Measurements from ENCODE around the gene MBNL1. TPM values are rescaled to one million over a fixed set of nuclear protein-coding genes. Genes with fewer than 3 reads are reported as not detected.

Gene MBNL1
- total RNA-seq, 1 experiment from 2014 or later = 68.6 TPM

- Mint-ChIP-seq H3K4me1 (ENCODE audit: low read depth, unreplicated experiment) (peaks cover 5% of the 10 kb centered on the region), H3K27ac (ENCODE audit: unreplicated experiment) (no peak overlapping the region), H3K36me3 (ENCODE audit: insufficient read depth, unreplicated experiment) (peaks cover 29% of the 10 kb centered on the region), H3K9me3 (ENCODE audit: unreplicated experiment) (peaks cover 10% of the 10 kb centered on the region), H3K4me3 (ENCODE audit: unreplicated experiment) (no peak overlapping the region), H3K27me3 (ENCODE audit: insufficient read depth, unreplicated experiment) (no peaks in the 10 kb centered on the region)
- BruUV-seq (replicated peaks) = no TSS peak
- Histone ChIP-seq H3K4me1 (peaks cover 11% of the 10 kb centered on the region), H3K27me3 (replicated peaks; ENCODE audit: control insufficient read depth, insufficient read depth, low read length) (no peaks in the 10 kb centered on the region), H3K9me3 (no peaks in the 10 kb centered on the region), H3K36me3 (ENCODE audit: control insufficient read depth, insufficient read depth, low read length) (no peaks in the 10 kb centered on the region), H3K4me3 (ENCODE audit: low read depth, low read length) (no peak overlapping the region)
- POLR2A ChIA-PET = no interaction called here
- CTCF ChIA-PET = interaction anchor here (0.6 kb wide), 1 partner anchor 130 kb away, joined by 6 read pairs; no protein-coding TSS in a partner anchor
- intact Hi-C loops (cut with micrococcal nuclease; ENCODE audit: unreplicated experiment) = no loop called here
- DNase-seq = no peak
- TF ChIP-seq, protein P1, sequence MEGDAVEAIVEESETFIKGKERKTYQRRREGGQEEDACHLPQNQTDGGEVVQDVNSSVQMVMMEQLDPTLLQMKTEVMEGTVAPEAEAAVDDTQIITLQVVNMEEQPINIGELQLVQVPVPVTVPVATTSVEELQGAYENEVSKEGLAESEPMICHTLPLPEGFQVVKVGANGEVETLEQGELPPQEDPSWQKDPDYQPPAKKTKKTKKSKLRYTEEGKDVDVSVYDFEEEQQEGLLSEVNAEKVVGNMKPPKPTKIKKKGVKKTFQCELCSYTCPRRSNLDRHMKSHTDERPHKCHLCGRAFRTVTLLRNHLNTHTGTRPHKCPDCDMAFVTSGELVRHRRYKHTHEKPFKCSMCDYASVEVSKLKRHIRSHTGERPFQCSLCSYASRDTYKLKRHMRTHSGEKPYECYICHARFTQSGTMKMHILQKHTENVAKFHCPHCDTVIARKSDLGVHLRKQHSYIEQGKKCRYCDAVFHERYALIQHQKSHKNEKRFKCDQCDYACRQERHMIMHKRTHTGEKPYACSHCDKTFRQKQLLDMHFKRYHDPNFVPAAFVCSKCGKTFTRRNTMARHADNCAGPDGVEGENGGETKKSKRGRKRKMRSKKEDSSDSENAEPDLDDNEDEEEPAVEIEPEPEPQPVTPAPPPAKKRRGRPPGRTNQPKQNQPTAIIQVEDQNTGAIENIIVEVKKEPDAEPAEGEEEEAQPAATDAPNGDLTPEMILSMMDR (IDR thresholded peaks at IDR 0.05; ENCODE audit: insufficient read depth in 1 of 2, low read depth in 1 of 2, low read length in 1 of 2, severe bottlenecking in 1 of 2, unreplicated experiment in 1 of 2) = no peak
These were observed 55.1 kb downstream of the MBNL1 start for GRCh38 chr3:152323834-152324233.

GRCh38 chr3:152325136-152325535 lies 56.4 kb downstream of the MBNL1 start:
- no peaks in the 10 kb centered on the region for H3K27me3 ChIP-seq (replicated peaks; ENCODE audit: control insufficient read depth, insufficient read depth, low read length)
- no peaks in the 10 kb centered on the region for H3K9me3 ChIP-seq
- H3K27ac Mint-ChIP-seq (ENCODE audit: unreplicated experiment) = no peak overlapping the region
- BruUV-seq (replicated peaks) = no TSS peak
- ChIA-PET POLR2A (no interaction called here), CTCF (no interaction called here)
- peaks cover 10% of the 10 kb centered on the region for H3K9me3 Mint-ChIP-seq (ENCODE audit: unreplicated experiment)
- intact Hi-C loops (cut with micrococcal nuclease; ENCODE audit: unreplicated experiment) = loop anchor here (5.0 kb wide), 1 partner anchor 58 kb away; the partner anchor contains the start of gene MBNL1
- no peaks in the 10 kb centered on the region for H3K27me3 Mint-ChIP-seq (ENCODE audit: insufficient read depth, unreplicated experiment)
- peaks cover 17% of the 10 kb centered on the region for H3K4me1 ChIP-seq
- H3K4me3 Mint-ChIP-seq (ENCODE audit: unreplicated experiment) = no peak overlapping the region
- TF ChIP-seq, protein P1 (IDR thresholded peaks at IDR 0.05; ENCODE audit: insufficient read depth in 1 of 2, low read depth in 1 of 2, low read length in 1 of 2, severe bottlenecking in 1 of 2, unreplicated experiment in 1 of 2) = no peak
- DNase-seq = no peak
- no peak overlapping the region for H3K4me3 ChIP-seq (ENCODE audit: low read depth, low read length)
- H3K36me3 ChIP-seq (ENCODE audit: control insufficient read depth, insufficient read depth, low read length) = no peaks in the 10 kb centered on the region
- peaks cover 9% of the 10 kb centered on the region for H3K4me1 Mint-ChIP-seq (ENCODE audit: low read depth, unreplicated experiment)
- peaks cover 26% of the 10 kb centered on the region for H3K36me3 Mint-ChIP-seq (ENCODE audit: insufficient read depth, unreplicated experiment)

DNA sequence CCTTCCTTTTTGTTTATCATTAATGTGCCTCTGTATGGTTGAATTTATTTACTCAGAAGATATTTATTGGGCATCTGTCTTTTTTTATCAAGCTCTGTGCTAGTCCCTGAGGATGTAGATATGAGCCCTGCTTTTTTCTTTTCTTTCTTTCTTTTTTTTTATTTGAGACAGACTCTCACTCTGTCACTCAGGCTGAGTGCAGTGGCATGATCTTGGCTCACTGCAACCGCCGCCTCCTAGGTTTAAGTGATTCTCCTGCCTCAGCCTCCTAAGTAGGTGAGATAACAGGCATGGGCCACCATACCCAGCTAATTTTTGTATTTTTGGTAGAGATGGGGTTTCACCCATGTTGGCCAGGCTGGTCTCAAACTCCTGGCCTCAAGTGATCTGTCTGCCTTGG lies 58.5 kb downstream of the MBNL1 start:
- Mint-ChIP-seq H3K36me3 (ENCODE audit: insufficient read depth, unreplicated experiment) (peaks cover 26% of the 10 kb centered on the region), H3K27me3 (ENCODE audit: insufficient read depth, unreplicated experiment) (no peaks in the 10 kb centered on the region), H3K9me3 (ENCODE audit: unreplicated experiment) (peaks cover 10% of the 10 kb centered on the region), H3K4me1 (ENCODE audit: low read depth, unreplicated experiment) (peaks cover 16% of the 10 kb centered on the region), H3K4me3 (ENCODE audit: unreplicated experiment) (no peak overlapping the region), H3K27ac (ENCODE audit: unreplicated experiment) (no peak overlapping the region)
- no TSS peak for BruUV-seq (replicated peaks)
- Histone ChIP-seq H3K4me1 (peaks cover 26% of the 10 kb centered on the region), H3K4me3 (ENCODE audit: low read depth, low read length) (no peak overlapping the region), H3K36me3 (ENCODE audit: control insufficient read depth, insufficient read depth, low read length) (no peaks in the 10 kb centered on the region), H3K27me3 (replicated peaks; ENCODE audit: control insufficient read depth, insufficient read depth, low read length) (no peaks in the 10 kb centered on the region), H3K9me3 (no peaks in the 10 kb centered on the region)
- intact Hi-C loops (cut with micrococcal nuclease; ENCODE audit: unreplicated experiment) = loop anchor here (5.0 kb wide), 1 partner anchor 60 kb away; the partner anchor contains the start of gene MBNL1
- TF ChIP-seq, protein P1 (IDR thresholded peaks at IDR 0.05; ENCODE audit: insufficient read depth in 1 of 2, low read depth in 1 of 2, low read length in 1 of 2, severe bottlenecking in 1 of 2, unreplicated experiment in 1 of 2) = no peak
- ChIA-PET CTCF (no interaction called here), POLR2A (no interaction called here)
- DNase-seq = no peak

Data from Caco-2 (cell line).